ENCODE measurements around the gene MAOA. TPM values are rescaled to one million over a fixed set of nuclear protein-coding genes. Genes with fewer than 3 reads are reported as not detected.

MAOA gene
- total RNA-seq, 1 experiment from 2014 or later = 6.3 TPM

GRCh38 chrX:43785930-43786591 lies 130.0 kb downstream of the MAOA start:
- Histone ChIP-seq H4K20me1 (ENCODE audit: low read length) (no peaks in the 10 kb centered on the region), H3K4me2 (ENCODE audit: low read length) (no peak overlapping the region), H3K9me3 (ENCODE audit: low read length) (no peaks in the 10 kb centered on the region), H3K9me2 (replicated peaks; ENCODE audit: low read length) (no peaks in the 10 kb centered on the region), H3F3A (ENCODE audit: low read length, unreplicated experiment) (no peaks in the 10 kb centered on the region), H3K4me1 (ENCODE audit: insufficient read depth, low read length) (no peaks in the 10 kb centered on the region), H2AFZ (ENCODE audit: low read length) (no peak overlapping the region), H3K27ac (ENCODE audit: low read length) (no peak overlapping the region), H3K36me3 (ENCODE audit: low read depth, low read length) (no peaks in the 10 kb centered on the region), H3K9ac (ENCODE audit: low read length) (no peak overlapping the region), H3K79me2 (ENCODE audit: low read length) (no peaks in the 10 kb centered on the region), H3K27me3 (ENCODE audit: low read length) (peaks cover 4% of the 10 kb centered on the region; the same call in 1 of the 2 replicates), H3K4me3 (ENCODE audit: low read length) (no peak overlapping the region)
- POLR2A ChIA-PET (ENCODE audit: unreplicated experiment) = no interaction called here
- CTCF ChIA-PET = no interaction called here
- intact Hi-C loops (cut with micrococcal nuclease) = no loop called here
- no peak for DNase-seq
- no peak for ATAC-seq
- TF ChIP-seq EZH2 (IDR thresholded peaks at IDR 0.05; ENCODE audit: low read length, unreplicated experiment) = no peak
- TF ChIP-seq CTCF (conservative IDR thresholded peaks at IDR 0.05; ENCODE audit: low read depth, low read length) = no peak
- no peak for TF ChIP-seq EZH2phosphoT487 (IDR thresholded peaks at IDR 0.05; ENCODE audit: borderline replicate concordance, low read length)
- BruUV-seq (replicated peaks) = no TSS peak

Other genes with a start within 250 kb of the MAOA start
- not detected in 2 replicates for gene MAOB, start 226.2 kb downstream of the MAOA start, total RNA-seq (2014; rRNA removed)